Stimulated activated CD8-positive, alpha-beta memory T cell treated with anti-CD3 and anti-CD28 coated beads, Interleukin-7, amount 100 ng/mL, for 1 hour (primary cell): ENCODE results near the gene USP8.
A peak's percentile ranks its signal among the peaks of the same experiment; 100 is the strongest.
"Not testable (repeated sequence)": the region's sequence is repeated elsewhere in the genome, so short reads cannot be mapped to it uniquely, and the experiment has no call there.

ENCODE experiments used
- DNase-seq, 2 donors: peaks; one replicate each; pipeline ENCODE4 v3.0.0-alpha.2; 2020; ENCODE audit warnings: low read depth in 2 of 2

USP8 gene

DNA sequence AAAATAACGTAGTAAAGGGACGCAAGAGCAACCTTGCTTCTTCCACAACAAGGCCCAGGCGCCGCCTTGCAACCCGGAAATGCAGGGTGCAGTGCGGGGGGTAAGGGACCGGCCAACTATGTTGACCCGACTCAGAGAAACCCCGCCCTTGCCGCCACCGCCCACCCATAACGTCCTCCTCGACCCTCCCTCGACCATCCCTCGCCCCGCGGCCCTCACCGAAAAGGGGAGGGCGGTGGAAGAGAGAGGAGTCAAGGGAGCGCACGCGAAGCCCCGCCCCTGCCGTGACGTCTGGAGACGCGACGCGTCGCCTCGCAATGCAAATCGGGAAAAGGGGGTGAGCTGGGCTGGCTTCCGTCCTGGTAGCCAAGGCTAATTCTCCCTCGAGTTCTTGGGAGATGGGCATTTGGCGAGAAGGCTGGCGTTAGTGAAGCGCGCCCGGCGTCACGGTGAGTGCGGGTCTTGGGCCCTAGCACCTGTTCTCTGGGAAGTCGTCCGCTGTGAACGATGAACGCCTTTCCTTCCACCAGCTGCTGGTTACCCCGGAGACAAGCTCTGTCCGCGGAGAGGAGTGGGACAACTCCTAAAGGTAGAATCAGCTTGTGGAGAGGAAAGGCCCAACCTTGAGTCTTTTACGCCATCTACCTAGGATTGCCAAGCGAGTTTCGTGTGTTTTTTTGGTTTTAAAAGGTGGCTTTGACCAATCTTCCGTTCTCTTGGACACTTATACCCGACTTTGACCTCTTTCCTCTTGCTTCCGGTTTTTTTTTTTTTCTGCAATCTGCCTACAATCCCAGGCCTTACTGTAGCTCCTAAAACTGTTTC, at the start of gene USP8:
USP8 (plus strand) TSS at position 340 of the 825 bp plus-strand sequence. CDS start 14,669 bp downstream, outside the sequence.
- DNase-seq, result peak; percentile 83 to 85

DNA sequence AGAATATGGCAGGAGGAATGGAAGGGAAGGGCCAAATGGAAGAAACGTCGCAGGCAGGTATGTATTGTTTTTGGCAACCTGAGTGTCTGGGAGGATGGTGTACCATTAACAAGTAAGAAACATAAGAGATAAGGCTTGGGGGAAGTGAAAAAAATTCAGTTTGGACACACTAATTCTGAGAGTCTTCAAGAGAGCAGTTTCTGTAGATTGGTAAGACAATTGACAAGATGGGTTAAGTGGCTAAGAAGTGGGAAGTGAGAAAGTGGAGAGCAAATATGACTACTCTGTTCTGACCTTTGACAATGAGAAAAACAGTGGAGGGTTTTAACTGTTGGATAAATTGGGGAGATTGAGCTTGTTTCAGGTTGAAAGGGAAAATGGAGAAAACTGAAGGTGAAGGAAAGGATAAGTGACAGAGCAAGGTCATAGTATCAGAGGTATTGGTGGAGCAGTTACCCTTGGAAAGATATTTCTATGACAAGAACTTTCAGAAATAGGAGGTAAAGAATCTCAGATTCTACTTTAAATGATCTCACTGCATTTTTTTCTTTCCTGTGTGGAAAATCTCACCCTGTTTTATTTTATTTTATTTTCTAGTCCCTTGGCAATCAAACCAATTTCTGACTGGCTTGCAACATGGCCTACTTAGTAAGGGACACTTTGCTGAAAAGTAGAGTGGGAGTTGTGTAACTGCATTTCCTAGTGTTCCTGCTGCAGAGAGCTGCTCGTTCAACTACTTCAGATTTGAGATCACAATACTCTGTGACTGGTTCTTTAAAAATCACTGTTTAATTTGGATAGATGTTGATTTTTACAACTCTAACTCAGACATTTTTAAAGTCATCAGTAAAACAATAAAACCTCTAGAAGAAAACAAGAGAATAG, 46.1 kb upstream of the USP8 start:
- no peak for DNase-seq

DNA sequence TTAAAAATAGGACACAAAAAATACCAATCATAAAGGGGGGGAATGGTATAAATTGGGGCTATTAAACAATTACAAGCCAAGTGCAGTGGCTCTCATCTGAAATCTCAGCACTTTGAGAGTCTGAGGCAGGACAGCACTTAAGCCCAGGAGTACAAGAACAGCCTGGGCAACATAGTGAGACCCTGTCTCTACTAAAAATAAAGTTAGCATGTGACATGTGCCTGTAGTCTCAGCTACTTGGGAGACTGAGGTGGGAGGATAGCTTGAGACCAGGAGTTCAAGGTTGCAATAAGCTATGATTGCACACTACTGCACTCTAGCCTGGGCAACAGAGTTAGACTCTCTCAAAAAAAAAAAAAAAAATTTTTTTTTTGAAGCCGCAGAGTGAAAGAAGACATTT, 45.4 kb upstream of the USP8 start:
- no peak for DNase-seq

DNA sequence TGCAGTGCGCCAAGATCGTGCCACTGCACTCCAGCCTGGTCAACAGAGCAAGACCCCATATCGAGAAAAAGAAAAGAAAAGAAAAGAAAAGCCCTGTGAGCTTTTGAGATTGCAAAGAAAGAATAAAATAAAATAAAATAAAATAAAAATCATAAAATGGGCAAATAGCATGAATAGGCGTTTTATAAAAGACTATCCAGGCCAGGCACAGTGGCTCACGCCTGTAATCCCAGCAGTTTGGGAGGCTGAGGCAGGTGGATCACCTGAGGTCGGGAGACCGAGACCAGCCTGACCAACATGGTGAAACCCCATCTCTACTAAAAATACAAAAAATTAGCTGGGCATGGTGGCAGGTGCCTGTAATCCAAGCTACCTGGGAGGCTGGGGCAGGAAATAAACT, 44.8 kb upstream of the USP8 start:
- DNase-seq, result not testable (repeated sequence)

DNA sequence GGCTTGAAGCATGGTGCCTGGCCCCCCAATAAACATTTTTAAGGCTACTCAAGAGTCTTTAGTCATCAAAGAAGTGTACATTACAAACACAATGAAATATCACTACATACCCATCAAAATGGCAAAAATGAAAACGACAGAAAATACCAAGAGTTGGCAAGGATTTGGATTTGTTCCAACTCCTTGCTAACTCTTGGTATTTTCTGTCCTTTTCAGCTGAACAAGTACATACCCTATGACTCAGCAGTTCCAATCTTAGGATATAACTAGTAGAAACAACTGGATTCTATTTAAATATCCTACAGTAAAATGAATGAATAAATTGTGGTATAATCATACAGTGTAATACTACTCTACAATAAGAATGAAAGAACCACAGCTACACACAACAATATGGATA, 44.1 kb upstream of the USP8 start:
- no peak for DNase-seq

DNA sequence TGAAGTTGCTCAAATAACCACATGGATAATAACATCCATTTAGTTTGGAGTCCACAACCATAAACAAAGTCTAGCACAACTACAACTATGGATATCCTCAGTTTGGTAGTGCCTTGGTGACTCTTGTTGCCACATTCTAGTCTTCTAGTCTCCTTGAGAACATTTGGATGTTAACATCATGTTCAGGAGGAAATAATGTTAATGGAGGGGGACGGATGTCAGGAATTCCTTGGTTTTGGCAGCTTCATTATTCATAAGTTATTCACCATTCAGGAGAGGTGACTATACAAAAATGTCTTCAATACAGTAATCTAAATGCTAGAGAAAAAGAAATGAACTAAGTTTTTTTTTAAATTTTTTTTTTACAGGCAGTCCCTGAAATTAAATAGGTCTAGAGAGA, 42.8 kb upstream of the USP8 start:
- no peak for DNase-seq

DNA sequence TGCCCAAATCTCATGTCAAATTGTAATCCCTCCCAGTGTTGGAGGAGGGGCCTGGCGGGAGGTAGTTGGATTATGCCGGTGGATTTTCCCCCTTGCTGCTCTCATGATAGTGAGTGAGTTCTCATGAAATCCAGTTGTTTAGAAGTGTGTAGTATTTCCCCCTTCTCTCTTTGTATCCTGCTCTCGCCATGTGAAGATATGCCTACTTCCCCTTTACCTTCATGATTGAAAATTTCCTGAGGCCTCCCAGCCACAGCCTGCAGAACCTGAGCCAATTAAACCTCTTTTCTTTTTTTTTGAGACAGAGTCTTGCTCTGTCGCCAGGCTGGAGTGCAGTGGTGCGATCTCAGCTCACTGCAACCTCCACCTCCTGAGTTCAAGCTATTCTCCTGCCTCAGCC, 41.8 kb upstream of the USP8 start:
- DNase-seq, result not testable (repeated sequence)

GRCh38 chr15:50390554-50391264, 33.5 kb upstream of the USP8 start:
- DNase-seq, result no peak

- not testable (repeated sequence) for DNase-seq
Observed at GRCh38 chr15:50391561-50391960, 32.6 kb upstream of the USP8 start.

DNA sequence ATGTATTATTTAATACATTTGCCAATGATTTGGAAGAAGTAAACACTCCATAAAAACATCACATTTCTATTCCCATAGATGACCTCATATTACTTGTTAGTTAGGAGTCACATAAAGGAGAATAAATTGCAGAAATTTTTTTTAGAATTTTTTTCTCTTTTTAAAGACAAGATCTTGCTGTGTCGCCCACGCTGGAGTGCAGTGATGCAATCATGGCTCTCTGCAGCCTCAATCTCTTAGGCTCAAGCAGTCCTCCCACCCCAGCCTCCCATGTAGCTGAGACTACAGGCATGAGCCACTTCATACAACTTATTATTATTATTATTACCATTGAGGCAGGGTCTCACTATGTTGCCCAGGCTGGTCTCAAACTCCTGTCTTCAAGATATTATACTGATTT, 12.3 kb upstream of the USP8 start:
- DNase-seq, result no peak

GRCh38 chr15:50414624-50415023, 9.6 kb upstream of the USP8 start:
- DNase-seq, result no peak

DNA sequence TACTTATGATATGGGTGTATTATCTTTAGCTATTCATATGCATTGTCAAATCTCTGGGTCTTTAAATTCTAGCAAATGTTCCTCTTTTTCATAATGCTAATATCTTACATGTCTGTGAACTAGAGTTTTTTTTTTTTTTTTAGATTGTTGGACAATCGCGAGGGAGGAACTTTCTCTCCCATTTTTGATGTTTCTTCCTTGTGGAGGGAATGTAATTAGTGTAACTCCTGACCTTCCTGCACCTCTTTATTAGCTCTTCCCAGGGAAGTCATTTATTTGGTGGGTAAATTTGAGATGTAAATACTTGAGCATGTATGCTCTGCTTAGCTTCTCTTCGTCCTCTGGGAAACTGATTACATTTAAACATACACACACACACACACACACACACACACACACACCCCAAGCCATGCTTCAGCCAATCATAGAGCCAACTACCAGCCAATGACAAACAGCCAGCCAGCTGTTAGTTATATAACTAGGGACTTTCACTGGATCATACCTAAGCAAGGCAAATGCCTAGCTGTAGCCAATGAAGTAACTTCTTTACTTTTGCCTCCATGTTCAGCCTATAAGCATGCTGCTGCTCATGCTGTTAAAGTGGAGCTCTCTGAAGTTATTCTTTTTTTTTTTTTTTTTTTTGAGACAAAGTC, 8.3 kb upstream of the USP8 start:
- no peak for DNase-seq

- DNase-seq, result no peak
Observed at GRCh38 chr15:50416890-50417289, 7.3 kb upstream of the USP8 start.

GRCh38 chr15:50418041-50418583, 6.1 kb upstream of the USP8 start:
- no peak for DNase-seq

- DNase-seq, result no peak
Observed at GRCh38 chr15:50425219-50425618, 1.0 kb downstream of the USP8 start.

DNA sequence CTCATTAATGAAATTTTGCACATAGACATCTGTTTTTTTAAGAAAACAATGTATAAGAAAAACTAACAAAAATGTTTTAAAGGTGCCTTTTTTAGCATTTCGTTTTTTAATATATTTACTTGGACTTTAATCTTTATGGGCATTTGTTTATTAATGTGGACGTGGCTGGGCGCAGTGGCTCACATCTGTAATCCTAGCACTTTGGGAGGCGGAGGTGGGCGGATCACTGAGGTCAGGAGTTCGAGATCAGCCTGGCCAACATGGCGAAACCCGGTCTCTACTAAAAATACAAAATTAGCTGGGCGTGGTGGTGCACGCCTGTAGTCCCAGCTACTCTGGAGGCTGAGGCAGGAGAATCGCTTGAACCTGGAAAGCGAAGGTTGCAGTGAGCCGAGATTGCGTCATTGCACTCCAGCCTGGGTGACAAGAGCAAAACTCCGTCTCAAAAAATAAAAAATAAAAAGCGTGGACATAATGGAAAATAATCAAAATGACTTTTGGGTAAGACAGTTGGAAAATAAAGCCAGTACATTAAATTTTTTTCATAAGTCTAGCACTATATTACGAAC, 1.6 kb downstream of the USP8 start:
- DNase-seq, result not testable (repeated sequence)

DNA sequence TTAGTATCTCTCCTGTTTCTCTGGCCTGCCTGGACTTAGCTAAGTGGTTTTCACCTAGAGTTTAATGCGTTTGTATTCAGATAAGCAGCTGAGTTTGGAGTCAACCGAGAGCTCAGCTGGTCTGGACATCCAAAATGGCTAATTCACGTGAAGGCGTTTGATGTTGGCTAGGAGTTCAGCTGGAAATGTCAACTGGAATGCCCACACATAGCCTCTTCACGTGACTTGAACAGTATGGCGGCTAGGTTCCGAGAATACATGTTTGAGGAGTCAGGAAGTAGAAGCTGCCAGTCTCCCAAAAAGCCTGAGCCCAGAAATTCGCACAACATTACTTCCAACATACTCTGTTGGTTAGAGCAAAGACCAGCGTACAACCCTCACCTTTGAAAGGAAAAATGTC, 2.2 kb downstream of the USP8 start:
- no peak for DNase-seq

DNA sequence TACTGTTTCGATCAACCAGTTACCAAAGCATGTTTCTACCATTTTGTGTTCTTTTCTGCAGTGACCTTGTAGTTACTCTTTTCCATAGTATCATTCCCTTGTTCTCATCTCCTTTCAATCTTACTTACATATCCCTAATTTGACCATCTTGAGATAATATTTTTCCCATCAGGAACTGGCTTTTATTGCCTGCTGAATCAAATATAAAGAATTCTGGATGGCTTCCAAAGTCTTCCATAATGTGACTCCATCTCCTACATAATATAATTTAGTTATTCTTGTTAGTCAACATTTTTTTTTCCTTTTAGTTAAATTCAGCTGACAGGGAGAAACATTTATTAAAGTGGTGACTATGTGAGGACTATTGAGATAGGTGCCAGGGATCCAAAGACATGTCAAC, 7.0 kb downstream of the USP8 start:
- no peak for DNase-seq

DNA sequence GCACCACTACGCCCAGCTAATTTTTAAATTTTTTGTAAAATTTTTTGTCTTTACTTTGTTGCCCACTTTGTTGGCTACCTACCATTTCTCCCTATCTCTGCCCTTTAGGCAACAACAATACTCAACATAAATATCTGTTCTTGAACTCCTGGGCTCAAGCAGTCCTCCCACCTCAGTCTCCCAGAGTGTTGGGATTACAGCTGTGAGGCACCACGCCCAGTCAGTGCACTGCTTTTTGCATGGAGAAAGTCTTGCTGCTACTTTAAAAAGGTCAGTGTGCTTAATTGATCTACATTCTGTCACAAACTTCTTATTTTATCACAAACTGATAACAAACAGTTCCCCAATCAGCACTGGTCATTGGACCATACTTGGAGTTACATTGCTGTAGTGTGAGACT, 8.0 kb downstream of the USP8 start:
- DNase-seq, result no peak

- no peak for DNase-seq
Observed at GRCh38 chr15:50435772-50436171, 11.6 kb downstream of the USP8 start.

- DNase-seq, result no peak
Observed at GRCh38 chr15:50438251-50438650, 14.0 kb downstream of the USP8 start.
